HepG2 (cell line): Measurements from ENCODE around the gene ADCY10. TPM values are rescaled to one million over a fixed set of nuclear protein-coding genes. Genes with fewer than 3 reads are reported as not detected.
"Not testable (repeated sequence)": the region's sequence is repeated elsewhere in the genome, so short reads cannot be mapped to it uniquely, and the experiment has no call there.

ENCODE experiments used
- ATAC-seq: fragments of 200-7000 bp; cut with Tn5 transposase; 3 replicates; pipeline ENCODE4 v1.9.1; 2020; ENCODE audit warnings: mild to moderate bottlenecking, moderate library complexity
- BruUV-seq: library from RNA; stranded (reverse); fragments of 400-500 nt; replicated peaks from 2 replicates; lab custom pipeline; 2021; lab: Mats Ljungman, UMichigan
- CTCF ChIA-PET: fragments of 300-600 bp; formaldehyde crosslinking; extraction: SDS; loops from one replicate; lab custom pipeline; 2021; ENCODE audit warnings: low total read pairs, inconsistent platforms, low intra/inter-chr PET ratio; lab: Yijun Ruan, JAX
- POLR2A ChIA-PET: fragments of 350-600 bp; sonication (Branson Sonifier 250); formaldehyde crosslinking; loops from one replicate; lab custom pipeline; 2020; ENCODE audit warnings: antibody characterized with exemption, inconsistent platforms; lab: Yijun Ruan, JAX
- DNase-seq: peaks from one replicate; pipeline ENCODE4 v3.0.0-alpha.2; 2015; ENCODE audit warnings: low spot score
- FAIRE-seq: peaks from 3 replicates; lab custom pipeline; 2011; peaks lifted over from hg19 to GRCh38; lab: Jason Lieb, UNC
- H2AFZ ChIP-seq: one replicate; pipeline ENCODE4 v1.6.1; 2011; ENCODE audit warnings: low read length, inconsistent platforms
- H3K27ac ChIP-seq: fragments of 300-600 bp; 3 replicates; pipeline ENCODE4 v1.8.0; 2011; ENCODE audit warnings: mixed run types, mild to moderate bottlenecking, mixed read lengths, low read length, inconsistent platforms; ENCODE audit not compliant: insufficient read depth; ENCODE audit errors: extremely low read length
- H3K27me3 ChIP-seq, 2 experiments: fragments of 200-600 bp in 1 of 2; 2 replicates in 1 of 2; 3 replicates in 1 of 2; pipeline versions ENCODE4 v1.6.0 to v1.8.0; 2011; ENCODE audit warnings: low read length in 2 of 2, mild to moderate bottlenecking in 2 of 2, moderate library complexity in 2 of 2, inconsistent platforms in 1 of 2; ENCODE audit not compliant: insufficient read depth in 2 of 2, control insufficient read depth in 1 of 2
- H3K36me3 ChIP-seq, 2 experiments: fragments of 200-600 bp in 1 of 2; replicated peaks in 1 of 2; 2 replicates in 1 of 2; 3 replicates in 1 of 2; pipeline versions ENCODE4 v1.5.1 to v1.8.0; 2011; ENCODE audit warnings: low read length in 2 of 2, inconsistent platforms in 1 of 2; ENCODE audit not compliant: insufficient read depth in 2 of 2, control insufficient read depth in 1 of 2
- H3K4me1 ChIP-seq: 2 replicates; pipeline ENCODE4 v1.5.1; 2012; ENCODE audit warnings: low read length, inconsistent platforms; ENCODE audit not compliant: insufficient read depth
- H3K4me2 ChIP-seq: 2 replicates; pipeline ENCODE4 v1.6.0; 2011; ENCODE audit warnings: low read depth, low read length, inconsistent platforms
- H3K4me3 ChIP-seq, 3 experiments: fragments of 200-600 bp in 1 of 3; sonication (generic), shearing (Covaris generic) in 1 of 3; replicated peaks in 1 of 3; 2 replicates each; pipeline ENCODE4 v1.5.1; 2011 to 2016; ENCODE audit warnings: low read length in 3 of 3, inconsistent platforms in 2 of 3, low read depth in 2 of 3, mild to moderate bottlenecking in 2 of 3, control low read depth in 1 of 3, mixed read lengths in 1 of 3; ENCODE audit not compliant: insufficient read depth in 1 of 3
- H3K79me2 ChIP-seq: one replicate; pipeline ENCODE4 v1.6.1; 2011; ENCODE audit warnings: low read length, inconsistent platforms; ENCODE audit not compliant: insufficient read depth
- H3K9ac ChIP-seq: 2 replicates; pipeline ENCODE4 v1.6.0; 2011; ENCODE audit warnings: mild to moderate bottlenecking, low read depth, low read length, inconsistent platforms; ENCODE audit not compliant: insufficient read depth
- H3K9me3 ChIP-seq: 2 replicates; pipeline ENCODE4 v1.5.1; 2012; ENCODE audit warnings: mild to moderate bottlenecking, low read length
- H4K20me1 ChIP-seq: 2 replicates; pipeline ENCODE4 v1.6.0; 2011; ENCODE audit warnings: inconsistent platforms, mild to moderate bottlenecking, low read length, moderate library complexity; ENCODE audit not compliant: insufficient read depth
- WGBS: methylation state at CpG from one replicate; pipeline ENCODE4 v1.1.6; 2017; ENCODE audit warnings: low lambda C conversion rate; 5-methylcytosine and 5-hydroxymethylcytosine counted together
- in situ Hi-C: cut with HindIII; loops from 2 replicates; pipeline ENCODE4 v1.10.0; 2017; ENCODE audit warnings: low pct_unique_long_range_greater_than_20kb; ENCODE audit not compliant: extremely low pct_ligation_motif_present
- intact Hi-C: fragments of 100-400 bp; cut with micrococcal nuclease; formaldehyde crosslinking; loops from one replicate; pipeline ENCODE4 v1.10.0; 2022; ENCODE audit not compliant: unreplicated experiment
- polyA plus RNA-seq, 8 experiments: library from polyadenylated mRNA; depleted of rRNA in 3 of 8; stranded (reverse) in 7 of 8; unstranded in 1 of 8; fragments of >200 nt; fragmentation: Illumina TruSeq in 4 of 8; extraction: Trizol in 4 of 8; gene quantifications; 2 replicates each; pipeline versions ENCODE4 v1.2.1 to v1.2.3, GENCODE V29; 2011 to 2016; ENCODE audit warnings: low read depth in 4 of 8, missing spikeins in 1 of 8, mixed read lengths in 1 of 8; ENCODE audit not compliant: insufficient read depth in 1 of 8
- total RNA-seq, 5 experiments: library from RNA; depleted of rRNA; stranded (reverse); fragments of >200 nt; fragmentation: Illumina TruSeq; extraction: Trizol; gene quantifications; 2 replicates each; pipeline ENCODE4 v1.2.3, GENCODE V29; 2016; ENCODE audit warnings: low read depth in 1 of 5

ADCY10 gene
- total and polyA plus RNA-seq, 2 of the 13 experiments (the other 11 are each of a cell fraction or from before 2014, with no cell fraction given) = 0.02 to 0.03 TPM

GRCh38 chr1:167866326-167866725 is 47.6 kb downstream of the ADCY10 start:
- H4K20me1 ChIP-seq, ATAC-seq, H2AFZ ChIP-seq, H3K27me3 ChIP-seq, H3K27ac ChIP-seq, H3K4me2 ChIP-seq, H3K9ac ChIP-seq, CTCF ChIA-PET, H3K4me3 ChIP-seq, in situ Hi-C loops, H3K9me3 ChIP-seq, BruUV-seq, FAIRE-seq, H3K36me3 ChIP-seq, intact Hi-C loops, H3K79me2 ChIP-seq, DNase-seq: not testable (repeated sequence)
- POLR2A ChIA-PET = interaction anchor here (0.8 kb wide), 1 partner anchor 154 kb away, joined by 3 read pairs; no protein-coding TSS in a partner anchor
- WGBS = 79% methylated on average over 2 of the region's 2 CpGs
- H3K4me1 ChIP-seq = peaks cover 19% of the 10 kb centered on the region; the same call in 1 of the 2 replicates

- in situ Hi-C loops, H2AFZ ChIP-seq, H3K27ac ChIP-seq, H4K20me1 ChIP-seq, H3K9ac ChIP-seq, H3K4me2 ChIP-seq, H3K79me2 ChIP-seq, DNase-seq, H3K9me3 ChIP-seq, CTCF ChIA-PET, H3K4me3 ChIP-seq, H3K27me3 ChIP-seq, intact Hi-C loops, BruUV-seq, ATAC-seq, H3K36me3 ChIP-seq, FAIRE-seq: not testable (repeated sequence)
- WGBS = 92% methylated on average over 9 of the region's 10 CpGs
- H3K4me1 ChIP-seq = peaks cover 19% of the 10 kb centered on the region; the same call in 1 of the 2 replicates
- POLR2A ChIA-PET = interaction anchor here (0.8 kb wide), 1 partner anchor 155 kb away, joined by 3 read pairs; no protein-coding TSS in a partner anchor
Measured at GRCh38 chr1:167865804-167866308, 48.1 kb downstream of the ADCY10 start.

GRCh38 chr1:167865193-167865592 is 48.7 kb downstream of the ADCY10 start:
- POLR2A ChIA-PET, CTCF ChIA-PET, H3K4me3 ChIP-seq, H3K27me3 ChIP-seq, H2AFZ ChIP-seq, BruUV-seq, H4K20me1 ChIP-seq, H3K4me2 ChIP-seq, intact Hi-C loops, H3K27ac ChIP-seq, DNase-seq, H3K9me3 ChIP-seq, in situ Hi-C loops, H3K79me2 ChIP-seq, H3K9ac ChIP-seq, ATAC-seq, H3K36me3 ChIP-seq, FAIRE-seq: not testable (repeated sequence)
- H3K4me1 ChIP-seq = peaks cover 14% of the 10 kb centered on the region; the same call in 1 of the 2 replicates
